ENCODE results near the gene PSMD1. TPM values are rescaled to one million over a fixed set of nuclear protein-coding genes. Genes with fewer than 3 reads are reported as not detected.

Gene PSMD1
- total RNA-seq, 1 experiment from 2014 or later = 245 TPM

- intact Hi-C loops (cut with micrococcal nuclease; ENCODE audit: unreplicated experiment) = no loop called here
- Histone ChIP-seq H3K9me3 (ENCODE audit: low read depth, low read length, poor library complexity, severe bottlenecking) (no peaks in the 10 kb centered on the region), H3K27ac (ENCODE audit: low read depth, low read length, poor library complexity, severe bottlenecking) (no peak overlapping the region), H3K36me3 (ENCODE audit: insufficient read depth, low read length, poor library complexity, severe bottlenecking) (no peaks in the 10 kb centered on the region), H3K27me3 (replicated peaks; ENCODE audit: insufficient read depth, low read depth, low read length, poor library complexity) (no peaks in the 10 kb centered on the region), H3K4me1 (ENCODE audit: insufficient read depth, low read length, poor library complexity, severe bottlenecking) (peaks cover 11% of the 10 kb centered on the region), H3K4me3 (ENCODE audit: low read depth, low read length, poor library complexity, severe bottlenecking) (no peak overlapping the region)
- BruUV-seq (replicated peaks) = no TSS peak
- no peak for DNase-seq (ENCODE audit: low spot score)
- TF ChIP-seq EZH2 (IDR thresholded peaks at IDR 0.05; ENCODE audit: borderline replicate concordance, low read depth, low read length, poor library complexity, severe bottlenecking) = no peak
- no peak for TF ChIP-seq CTCF (conservative IDR thresholded peaks at IDR 0.05; ENCODE audit: low read depth, low read length)
- ChIA-PET CTCF (no interaction called here), POLR2A (ENCODE audit: low non-redundant PET) (no interaction called here)
Measured at GRCh38 chr2:231117922-231118613, 61.4 kb downstream of the PSMD1 start.

- Histone ChIP-seq H3K4me3 (ENCODE audit: low read depth, low read length, poor library complexity, severe bottlenecking) (no peak overlapping the region), H3K27ac (ENCODE audit: low read depth, low read length, poor library complexity, severe bottlenecking) (no peak overlapping the region), H3K9me3 (ENCODE audit: low read depth, low read length, poor library complexity, severe bottlenecking) (no peaks in the 10 kb centered on the region), H3K27me3 (replicated peaks; ENCODE audit: insufficient read depth, low read depth, low read length, poor library complexity) (no peaks in the 10 kb centered on the region), H3K4me1 (ENCODE audit: insufficient read depth, low read length, poor library complexity, severe bottlenecking) (peaks cover 11% of the 10 kb centered on the region), H3K36me3 (ENCODE audit: insufficient read depth, low read length, poor library complexity, severe bottlenecking) (no peaks in the 10 kb centered on the region)
- intact Hi-C loops (cut with micrococcal nuclease; ENCODE audit: unreplicated experiment) = no loop called here
- no TSS peak for BruUV-seq (replicated peaks)
- no peak for DNase-seq (ENCODE audit: low spot score)
- TF ChIP-seq EZH2 (IDR thresholded peaks at IDR 0.05; ENCODE audit: borderline replicate concordance, low read depth, low read length, poor library complexity, severe bottlenecking) (no peak), CTCF (conservative IDR thresholded peaks at IDR 0.05; ENCODE audit: low read depth, low read length) (no peak)
- ChIA-PET CTCF (no interaction called here), POLR2A (ENCODE audit: low non-redundant PET) (no interaction called here)
Measured at GRCh38 chr2:231118614-231118942, 61.9 kb downstream of the PSMD1 start.

- CTCF ChIA-PET = no interaction called here
- Histone ChIP-seq H3K4me3 (ENCODE audit: low read depth, low read length, poor library complexity, severe bottlenecking) (no peak overlapping the region), H3K4me1 (ENCODE audit: insufficient read depth, low read length, poor library complexity, severe bottlenecking) (peaks cover 11% of the 10 kb centered on the region), H3K27ac (ENCODE audit: low read depth, low read length, poor library complexity, severe bottlenecking) (no peak overlapping the region), H3K27me3 (replicated peaks; ENCODE audit: insufficient read depth, low read depth, low read length, poor library complexity) (no peaks in the 10 kb centered on the region), H3K36me3 (ENCODE audit: insufficient read depth, low read length, poor library complexity, severe bottlenecking) (no peaks in the 10 kb centered on the region), H3K9me3 (ENCODE audit: low read depth, low read length, poor library complexity, severe bottlenecking) (no peaks in the 10 kb centered on the region)
- no TSS peak for BruUV-seq (replicated peaks)
- no peak for DNase-seq (ENCODE audit: low spot score)
- intact Hi-C loops (cut with micrococcal nuclease; ENCODE audit: unreplicated experiment) = no loop called here
- POLR2A ChIA-PET (ENCODE audit: low non-redundant PET) = no interaction called here
- no peak for TF ChIP-seq EZH2 (IDR thresholded peaks at IDR 0.05; ENCODE audit: borderline replicate concordance, low read depth, low read length, poor library complexity, severe bottlenecking)
- no peak for TF ChIP-seq CTCF (conservative IDR thresholded peaks at IDR 0.05; ENCODE audit: low read depth, low read length)
Measured at GRCh38 chr2:231123362-231123898, 66.8 kb downstream of the PSMD1 start.
